ENCODE results near the gene PDE6C.

The PDE6C gene

DNA sequence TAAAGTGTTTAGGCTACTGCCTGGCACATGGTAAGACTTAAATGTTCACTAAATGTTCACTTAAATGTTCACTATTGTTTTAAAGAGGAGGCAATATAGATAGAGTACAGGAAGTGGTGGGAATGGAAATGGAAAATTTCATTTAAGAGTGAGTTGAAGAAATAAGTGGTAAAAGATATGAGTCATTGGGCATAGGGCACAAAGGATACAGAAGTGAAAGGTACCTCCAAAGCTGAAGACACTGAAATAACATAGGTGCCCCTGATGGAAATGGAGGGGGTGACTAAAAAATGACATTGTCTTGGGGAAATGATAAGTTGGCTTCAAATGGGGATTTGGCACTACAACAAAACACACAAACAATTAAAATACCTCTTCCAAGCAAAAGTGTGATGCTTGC is 95.3 kb downstream of the PDE6C start:
- DNase-seq = no peak

DNA sequence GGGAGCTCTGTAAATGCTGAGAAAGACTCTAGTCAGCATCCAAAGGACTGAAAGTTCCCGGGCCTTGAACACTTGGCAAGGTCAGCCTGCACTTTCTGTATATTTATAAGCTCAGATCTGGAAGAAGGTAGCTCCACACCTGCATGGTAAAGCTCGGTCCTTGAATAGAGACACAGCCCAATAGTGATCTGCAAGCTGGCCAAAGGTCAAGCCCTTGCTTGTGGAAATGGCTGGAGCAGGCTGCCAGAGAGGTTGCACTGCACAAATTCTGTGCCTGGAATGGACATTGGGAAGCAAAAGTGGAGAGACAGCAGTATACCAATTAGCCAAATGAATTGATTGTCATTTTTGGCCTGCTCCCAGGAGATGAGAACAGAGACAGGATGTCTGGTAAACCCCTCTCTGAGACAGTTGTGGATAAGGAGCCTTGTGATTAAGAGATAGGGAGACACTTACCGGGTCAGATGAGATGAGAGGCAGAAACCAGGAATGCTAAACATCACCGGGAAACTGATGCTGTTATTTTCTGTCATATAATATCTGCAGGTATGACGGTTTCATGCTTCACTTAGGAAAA is 98.1 kb downstream of the PDE6C start:
- DNase-seq = no peak

DNA sequence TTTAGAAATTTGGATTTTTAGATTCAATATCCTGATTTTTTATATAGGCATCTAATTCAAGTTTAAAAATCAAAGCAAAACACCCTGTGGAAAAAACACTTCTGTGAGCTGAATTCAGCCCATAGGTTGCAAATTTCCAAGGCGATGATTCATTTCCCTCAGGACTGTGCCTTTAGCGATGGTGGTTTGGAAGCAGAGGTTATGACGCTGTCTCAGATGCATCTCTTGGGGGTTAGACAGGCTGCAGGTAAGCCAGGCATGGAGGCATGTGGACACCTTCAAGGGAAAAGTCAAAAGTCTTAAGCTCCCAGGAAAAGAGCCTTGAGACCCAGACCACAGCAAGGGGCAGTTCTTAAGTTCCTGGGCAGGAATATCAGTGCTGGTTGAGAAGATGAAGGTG is 99.6 kb downstream of the PDE6C start:
- no peak for DNase-seq

DNA sequence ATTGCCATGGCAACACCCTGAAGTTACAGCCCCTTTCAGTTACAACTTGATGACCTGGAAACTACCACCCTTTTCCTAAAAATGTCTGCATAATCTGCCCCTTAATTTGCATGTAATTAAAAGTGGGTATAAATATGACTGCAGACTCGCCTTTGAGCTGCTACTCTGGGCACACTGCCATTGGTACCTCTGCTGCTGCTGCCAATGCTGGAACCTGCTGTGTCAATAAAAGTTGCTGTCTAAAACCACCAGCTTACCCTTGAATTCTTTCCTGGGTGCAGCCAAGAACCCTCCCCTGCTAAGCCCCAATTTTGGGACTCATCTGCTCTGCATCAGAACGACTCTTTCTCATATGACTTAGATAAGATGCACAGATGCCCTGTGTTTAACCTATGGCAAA is 100.3 kb downstream of the PDE6C start:
- DNase-seq = no peak

DNA sequence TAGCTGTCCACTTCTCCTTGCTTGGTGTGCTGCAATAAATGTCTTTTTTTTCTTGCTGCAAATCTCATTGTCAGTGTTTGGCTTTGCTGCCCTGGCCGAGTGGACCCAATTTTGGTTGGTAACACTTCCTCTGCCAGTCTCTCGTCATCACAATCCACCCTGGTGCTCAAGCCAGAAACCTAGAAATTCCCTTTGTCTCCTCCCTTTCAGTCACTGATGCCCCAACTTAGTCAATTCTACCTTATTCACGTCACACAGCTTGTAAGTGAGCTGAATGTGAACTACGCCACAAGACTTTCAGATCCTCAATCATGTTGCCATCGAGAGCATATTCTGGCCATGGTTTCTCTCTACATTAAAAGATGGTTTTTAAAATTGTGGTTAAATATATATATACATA is 103.0 kb downstream of the PDE6C start:
- DNase-seq = no peak

All from amniotic stem cell (primary cell).